HEK293 (cell line): ENCODE results near the gene SPART.

Source experiments
- CTCF ChIA-PET: fragments of 350-600 bp; formaldehyde crosslinking; extraction: SDS; loops from one replicate; lab custom pipeline; 2021; ENCODE audit warnings: antibody characterized with exemption; lab: Yijun Ruan, JAX
- POLR2A ChIA-PET: fragments of 300-600 bp; formaldehyde crosslinking; extraction: SDS; loops from one replicate; lab custom pipeline; 2020; ENCODE audit warnings: antibody characterized with exemption, inconsistent platforms; lab: Yijun Ruan, JAX
- H3K27ac ChIP-seq: fragments of 200-500 bp; sonication (Bioruptor generic); 2 replicates; pipeline ENCODE4 v1.5.1; 2014; ENCODE audit warnings: low read depth, low read length, control low read depth, inconsistent platforms; ENCODE audit errors: extremely low read depth
- H3K36me3 ChIP-seq, 2 experiments: fragments of 200-500 bp in 1 of 2; sonication (Bioruptor generic) in 1 of 2; 1 replicate in 1 of 2; 2 replicates in 1 of 2; pipeline ENCODE4 v1.5.1; 2014 to 2017; ENCODE audit warnings: inconsistent platforms in 2 of 2, low read length in 2 of 2; ENCODE audit not compliant: control insufficient read depth in 2 of 2, insufficient read depth in 1 of 2
- H3K4me1 ChIP-seq: fragments of 200-500 bp; sonication (Bioruptor generic); 2 replicates; pipeline ENCODE4 v1.5.1; 2014; ENCODE audit warnings: mild to moderate bottlenecking, low read length, inconsistent platforms; ENCODE audit not compliant: control insufficient read depth, insufficient read depth
- H3K4me3 ChIP-seq: 2 replicates; pipeline ENCODE4 v1.5.1; 2011; ENCODE audit warnings: low read depth, mild to moderate bottlenecking, control low read depth, low read length, moderate library complexity
- H3K9me3 ChIP-seq: fragments of 200-500 bp; sonication (Bioruptor generic); 2 replicates; pipeline ENCODE4 v1.5.1; 2014; ENCODE audit warnings: low read depth, low read length, inconsistent platforms; ENCODE audit not compliant: control insufficient read depth, insufficient read depth
- GLI2 ChIP-seq: fragments of 450-650 bp; formaldehyde crosslinking; IDR thresholded peaks from 2 replicates; pipeline ENCODE4; 2017; ENCODE audit warnings: missing biosample characterization, missing genetic modification characterization, low read depth, borderline replicate concordance
- PRDM10 ChIP-seq: fragments of 450-650 bp; formaldehyde crosslinking; IDR thresholded peaks from 2 replicates; pipeline ENCODE4 v1.5.1; 2016; ENCODE audit warnings: missing biosample characterization, missing genetic modification characterization
- REPIN1 ChIP-seq: fragments of 450-650 bp; formaldehyde crosslinking; IDR thresholded peaks from 2 replicates; pipeline ENCODE4 v1.5.1; 2017; ENCODE audit warnings: missing biosample characterization, missing genetic modification characterization, low read depth
- ZBTB11 ChIP-seq: fragments of 450-650 bp; formaldehyde crosslinking; conservative IDR thresholded peaks from 2 replicates; pipeline ENCODE4 v1.5.1; 2016; ENCODE audit warnings: low read depth, missing biosample characterization, missing genetic modification characterization
- ZBTB20 ChIP-seq: fragments of 450-650 bp; formaldehyde crosslinking; IDR thresholded peaks from 2 replicates; pipeline ENCODE4 v1.5.1; 2016; ENCODE audit warnings: missing biosample characterization, missing genetic modification characterization
- ZFP41 ChIP-seq: fragments of 450-650 bp; formaldehyde crosslinking; IDR thresholded peaks from 2 replicates; pipeline ENCODE4 v1.5.1; 2016; ENCODE audit warnings: missing biosample characterization, missing genetic modification characterization, borderline replicate concordance
- ZNF112 ChIP-seq: fragments of 450-650 bp; formaldehyde crosslinking; IDR thresholded peaks from 2 replicates; pipeline ENCODE4 v1.5.0; 2017; ENCODE audit warnings: missing biosample characterization, missing genetic modification characterization
- ZNF214 ChIP-seq: fragments of 450-650 bp; formaldehyde crosslinking; IDR thresholded peaks from 2 replicates; pipeline ENCODE4 v1.5.1; 2017; ENCODE audit warnings: missing biosample characterization, mild to moderate bottlenecking, missing genetic modification characterization, borderline replicate concordance
- ZNF416 ChIP-seq: fragments of 450-650 bp; formaldehyde crosslinking; IDR thresholded peaks from 2 replicates; pipeline ENCODE4 v1.5.1; 2016; ENCODE audit warnings: missing biosample characterization, missing genetic modification characterization
- ZNF423 ChIP-seq: fragments of 450-650 bp; formaldehyde crosslinking; IDR thresholded peaks from 2 replicates; pipeline ENCODE4 v1.5.1; 2016; ENCODE audit warnings: missing biosample characterization, missing genetic modification characterization
- ZNF521 ChIP-seq: fragments of 450-650 bp; formaldehyde crosslinking; IDR thresholded peaks from 2 replicates; pipeline ENCODE4 v1.5.1; 2017; ENCODE audit warnings: missing biosample characterization, mild to moderate bottlenecking, missing genetic modification characterization
- ZNF529 ChIP-seq: fragments of 450-650 bp; formaldehyde crosslinking; IDR thresholded peaks from 2 replicates; pipeline ENCODE4 v1.5.1; 2017; ENCODE audit warnings: missing genetic modification characterization, missing biosample characterization; ENCODE audit not compliant: insufficient replicate concordance
- ZNF544 ChIP-seq: fragments of 450-650 bp; formaldehyde crosslinking; IDR thresholded peaks from 2 replicates; pipeline ENCODE4 v1.5.0; 2017; ENCODE audit warnings: missing biosample characterization, missing genetic modification characterization
- ZNF610 ChIP-seq: fragments of 450-650 bp; formaldehyde crosslinking; IDR thresholded peaks from 2 replicates; pipeline ENCODE4 v1.5.1; 2016; ENCODE audit warnings: missing biosample characterization, missing genetic modification characterization, borderline replicate concordance
- ZNF76 ChIP-seq: fragments of 450-650 bp; formaldehyde crosslinking; IDR thresholded peaks from 2 replicates; pipeline ENCODE4; 2016; ENCODE audit warnings: low read depth, missing biosample characterization, missing genetic modification characterization, borderline replicate concordance
- ZSCAN23 ChIP-seq: fragments of 450-650 bp; formaldehyde crosslinking; IDR thresholded peaks from 2 replicates; pipeline ENCODE4 v1.5.1; 2016; ENCODE audit warnings: missing biosample characterization, missing genetic modification characterization
- TF ChIP-seq, protein P1 (sequence below): fragments of 450-650 bp; formaldehyde crosslinking; IDR thresholded peaks from 2 replicates; pipeline ENCODE4 v1.5.1; 2016; ENCODE audit warnings: missing biosample characterization, missing genetic modification characterization
- TF ChIP-seq, protein P2 (sequence below): fragments of 450-650 bp; formaldehyde crosslinking; IDR thresholded peaks from 2 replicates; pipeline ENCODE4 v1.5.1; 2016; ENCODE audit warnings: missing biosample characterization, missing genetic modification characterization

The SPART gene

GRCh38 chr13:36343766-36344165, 2.4 kb downstream of the SPART start (continued):
- no peak for TF ChIP-seq ZBTB11 (tag by site-specific recombination)
- no peak for TF ChIP-seq ZSCAN23 (tag by site-specific recombination)
- TF ChIP-seq, all 188 proteins: peak for 0

- CTCF ChIA-PET, result interaction anchor here (1.1 to 1.7 kb wide), 2 partner anchors 11 to 37 kb away, joined by 3 to 4 read pairs; no protein-coding TSS in a partner anchor
- no peaks in the 10 kb centered on the region for H3K36me3 ChIP-seq
Observed at GRCh38 chr13:36342715-36343114, 3.5 kb downstream of the SPART start.

DNA sequence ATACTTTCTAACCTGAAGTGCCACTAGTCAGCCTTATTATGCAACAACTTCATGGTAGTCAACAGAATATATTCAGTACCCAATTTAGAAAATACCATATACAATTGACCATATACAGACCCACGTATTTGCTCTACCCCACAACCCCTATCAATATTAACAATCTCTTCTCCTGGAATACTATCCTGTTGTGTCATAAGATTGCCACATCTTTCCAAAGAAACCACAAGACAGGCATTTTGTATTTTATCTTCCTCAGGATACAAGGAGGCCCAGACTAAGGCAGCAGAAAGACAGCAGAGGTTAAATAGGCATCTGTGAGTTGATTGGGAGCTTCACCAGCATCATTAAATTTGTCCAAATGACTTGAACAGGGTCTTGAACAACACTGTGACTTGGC, 4.5 kb downstream of the SPART start:
- POLR2A ChIA-PET, result no interaction called here
- Histone ChIP-seq H3K36me3 (no peaks in the 10 kb centered on the region), H3K9me3 (no peaks in the 10 kb centered on the region), H3K4me3 (no peak overlapping the region), H3K27ac (no peak overlapping the region), H3K4me1 (0 out of 2 replicates have a peak, but pooled peaks cover under 1% of the 10 kb centered on the region)
- CTCF ChIA-PET, result no interaction called here
- TF ChIP-seq ZFP41 (tag by site-specific recombination), result no peak
- no peak for TF ChIP-seq ZNF529 (tag by site-specific recombination)
- no peak for TF ChIP-seq ZNF521
- TF ChIP-seq, protein P1, sequence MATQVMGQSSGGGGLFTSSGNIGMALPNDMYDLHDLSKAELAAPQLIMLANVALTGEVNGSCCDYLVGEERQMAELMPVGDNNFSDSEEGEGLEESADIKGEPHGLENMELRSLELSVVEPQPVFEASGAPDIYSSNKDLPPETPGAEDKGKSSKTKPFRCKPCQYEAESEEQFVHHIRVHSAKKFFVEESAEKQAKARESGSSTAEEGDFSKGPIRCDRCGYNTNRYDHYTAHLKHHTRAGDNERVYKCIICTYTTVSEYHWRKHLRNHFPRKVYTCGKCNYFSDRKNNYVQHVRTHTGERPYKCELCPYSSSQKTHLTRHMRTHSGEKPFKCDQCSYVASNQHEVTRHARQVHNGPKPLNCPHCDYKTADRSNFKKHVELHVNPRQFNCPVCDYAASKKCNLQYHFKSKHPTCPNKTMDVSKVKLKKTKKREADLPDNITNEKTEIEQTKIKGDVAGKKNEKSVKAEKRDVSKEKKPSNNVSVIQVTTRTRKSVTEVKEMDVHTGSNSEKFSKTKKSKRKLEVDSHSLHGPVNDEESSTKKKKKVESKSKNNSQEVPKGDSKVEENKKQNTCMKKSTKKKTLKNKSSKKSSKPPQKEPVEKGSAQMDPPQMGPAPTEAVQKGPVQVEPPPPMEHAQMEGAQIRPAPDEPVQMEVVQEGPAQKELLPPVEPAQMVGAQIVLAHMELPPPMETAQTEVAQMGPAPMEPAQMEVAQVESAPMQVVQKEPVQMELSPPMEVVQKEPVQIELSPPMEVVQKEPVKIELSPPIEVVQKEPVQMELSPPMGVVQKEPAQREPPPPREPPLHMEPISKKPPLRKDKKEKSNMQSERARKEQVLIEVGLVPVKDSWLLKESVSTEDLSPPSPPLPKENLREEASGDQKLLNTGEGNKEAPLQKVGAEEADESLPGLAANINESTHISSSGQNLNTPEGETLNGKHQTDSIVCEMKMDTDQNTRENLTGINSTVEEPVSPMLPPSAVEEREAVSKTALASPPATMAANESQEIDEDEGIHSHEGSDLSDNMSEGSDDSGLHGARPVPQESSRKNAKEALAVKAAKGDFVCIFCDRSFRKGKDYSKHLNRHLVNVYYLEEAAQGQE (tag by site-specific recombination), result no peak
- TF ChIP-seq GLI2 (tag by site-specific recombination), result no peak
- TF ChIP-seq ZNF416 (tag by site-specific recombination), result no peak
- TF ChIP-seq ZNF214 (tag by site-specific recombination), result no peak
- no peak for TF ChIP-seq REPIN1 (tag by site-specific recombination)

More at GRCh38 chr13:36342715-36343114, 3.5 kb downstream of the SPART start:
- Histone ChIP-seq H3K27ac (no peak overlapping the region), H3K9me3 (no peaks in the 10 kb centered on the region), H3K4me3 (no peak overlapping the region), H3K4me1 (no peaks in the 10 kb centered on the region)
- TF ChIP-seq ZNF76, result no peak
- TF ChIP-seq, protein P2, sequence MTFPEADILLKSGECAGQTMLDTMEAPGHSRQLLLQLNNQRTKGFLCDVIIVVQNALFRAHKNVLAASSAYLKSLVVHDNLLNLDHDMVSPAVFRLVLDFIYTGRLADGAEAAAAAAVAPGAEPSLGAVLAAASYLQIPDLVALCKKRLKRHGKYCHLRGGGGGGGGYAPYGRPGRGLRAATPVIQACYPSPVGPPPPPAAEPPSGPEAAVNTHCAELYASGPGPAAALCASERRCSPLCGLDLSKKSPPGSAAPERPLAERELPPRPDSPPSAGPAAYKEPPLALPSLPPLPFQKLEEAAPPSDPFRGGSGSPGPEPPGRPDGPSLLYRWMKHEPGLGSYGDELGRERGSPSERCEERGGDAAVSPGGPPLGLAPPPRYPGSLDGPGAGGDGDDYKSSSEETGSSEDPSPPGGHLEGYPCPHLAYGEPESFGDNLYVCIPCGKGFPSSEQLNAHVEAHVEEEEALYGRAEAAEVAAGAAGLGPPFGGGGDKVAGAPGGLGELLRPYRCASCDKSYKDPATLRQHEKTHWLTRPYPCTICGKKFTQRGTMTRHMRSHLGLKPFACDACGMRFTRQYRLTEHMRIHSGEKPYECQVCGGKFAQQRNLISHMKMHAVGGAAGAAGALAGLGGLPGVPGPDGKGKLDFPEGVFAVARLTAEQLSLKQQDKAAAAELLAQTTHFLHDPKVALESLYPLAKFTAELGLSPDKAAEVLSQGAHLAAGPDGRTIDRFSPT (tag by site-specific recombination), result no peak
- TF ChIP-seq ZBTB20, result no peak
- TF ChIP-seq ZNF423 (tag by site-specific recombination), result no peak
- no peak for TF ChIP-seq PRDM10
- TF ChIP-seq ZNF610 (tag by site-specific recombination), result no peak
- TF ChIP-seq ZNF544 (tag by site-specific recombination), result no peak
- no peak for TF ChIP-seq ZNF112
- POLR2A ChIA-PET, result no interaction called here
